Erythroblast (primary cell): ENCODE measurements around the gene PTN.

Experiments used
- GATA1 ChIP-seq: IDR thresholded peaks from 2 replicates; pipeline ENCODE4 v1.6.1; 2011; ENCODE audit warnings: low read depth, mild to moderate bottlenecking, control low read depth, low read length, moderate library complexity
- POLR2A ChIP-seq: IDR thresholded peaks from 2 replicates; pipeline ENCODE4 v1.6.1; 2011; ENCODE audit warnings: mild to moderate bottlenecking, low read length

DNA sequence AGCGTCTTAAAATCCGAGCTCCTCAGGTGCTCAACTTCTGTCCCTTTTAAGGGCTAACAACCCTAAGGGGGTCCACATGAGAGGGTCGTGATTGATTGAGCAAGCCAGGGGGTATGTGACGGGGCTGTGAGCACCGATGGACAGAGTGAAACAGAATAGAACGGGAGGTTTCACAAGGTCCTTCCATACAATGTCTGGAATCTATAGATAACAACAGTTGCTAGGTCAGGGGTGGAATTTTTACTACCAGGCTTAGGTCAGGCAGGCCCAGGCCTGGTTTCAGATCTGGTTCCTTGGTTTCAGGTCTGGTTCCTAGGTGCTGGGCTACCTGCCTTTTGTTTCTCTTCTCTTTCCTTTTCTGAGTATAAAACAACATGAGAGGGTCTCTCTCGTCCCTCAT lies 80.9 kb downstream of the PTN start:
- no peak for TF ChIP-seq POLR2A
- no peak for TF ChIP-seq GATA1
